ENCODE data around the gene FRS2. TPM values are rescaled to one million over a fixed set of nuclear protein-coding genes. Genes with fewer than 3 reads are reported as not detected.

The FRS2 gene
- total and polyA plus RNA-seq, 9 of the 15 experiments (the other 6 are each of a cell fraction or from before 2014, with no cell fraction given) = 1.0 to 9.1 (median 6.0) TPM

- TF ChIP-seq CBFA2T3 (IDR thresholded peaks at IDR 0.05) (peak; percentile 58), ZNF766 (CRISPR knock-in tag; conservative IDR thresholded peaks at IDR 0.05) (peak; percentile 81), DPF2 (IDR thresholded peaks at IDR 0.05) (0 out of 2 replicates have a peak, but pooled peaks have one; percentile 12), ESRRB (CRISPR knock-in tag; IDR thresholded peaks at IDR 0.05; ENCODE audit: borderline replicate concordance) (no peak), HOXB6 (CRISPR knock-in tag; IDR thresholded peaks at IDR 0.05; ENCODE audit: borderline replicate concordance) (no peak), BMI1 (IDR thresholded peaks at IDR 0.05; ENCODE audit: low read length) (no peak), NR3C1 (CRISPR knock-in tag; IDR thresholded peaks at IDR 0.05) (no peak)
Measured at GRCh38 chr12:69627501-69627900, 157.3 kb downstream of the FRS2 start (continued).

Small RNA genes within 50 kb of the gene (microRNA-seq; reads per million reads assigned to microRNA genes)
- gene MIR3913-1 (ENCODE audit: borderline microRNAs expressed) (not detected), gene MIR3913-2 (ENCODE audit: borderline microRNAs expressed) (not detected)

Small RNA genes within 50 kb of the gene (small RNA-seq; reads per million reads assigned to genes)
- gene MIR3913-1 = 1.8 reads per million, percentile 79 among the genes with 10 or more reads in this experiment

Other genes starting within 250 kb of the FRS2 start
- gene CPSF6, start 230.8 kb upstream of the FRS2 start, total RNA-seq (2014; rRNA removed) = 77.4 and 101 TPM in 2 replicates
- gene CPSF6, start 230.8 kb upstream of the FRS2 start, total RNA-seq (2014; rRNA removed; fragmentation: Illumina TruSeq; extraction: Trizol) = 77.8 and 93.5 TPM in 2 replicates
- 78.0 and 85.3 TPM in 2 replicates for gene CPSF6, start 230.8 kb upstream of the FRS2 start, total RNA-seq (2015; rRNA removed; fragmentation: Illumina TruSeq; extraction: Trizol)
- 90.3 and 99.9 TPM in 2 replicates for gene CPSF6, start 230.8 kb upstream of the FRS2 start, total RNA-seq (2021)
- 63.8 and 64.8 TPM in 2 replicates for gene CPSF6, start 230.8 kb upstream of the FRS2 start, polyA plus RNA-seq (2011; rRNA removed)
- gene CPSF6, start 230.8 kb upstream of the FRS2 start, polyA plus RNA-seq (2014; fragmentation: Illumina TruSeq; extraction: Trizol) = 69.4 and 82.3 TPM in 2 replicates
- 10 to 100 TPM; 34.3 to 50.4 TPM for gene CPSF6, start 230.8 kb upstream of the FRS2 start, polyA plus RNA-seq (2014; fragmentation: Nextera tagmentation; extraction: Ambion mirVana)
- gene CPSF6, start 230.8 kb upstream of the FRS2 start, polyA plus RNA-seq (2014; rRNA removed) = 116 and 129 TPM in 2 replicates
- gene LYZ, start 122.0 kb upstream of the FRS2 start, total RNA-seq (2014; rRNA removed) = 30.1 and 38.1 TPM in 2 replicates
- 64.1 and 64.8 TPM in 2 replicates for gene LYZ, start 122.0 kb upstream of the FRS2 start, total RNA-seq (2014; rRNA removed; fragmentation: Illumina TruSeq; extraction: Trizol)
- gene LYZ, start 122.0 kb upstream of the FRS2 start, total RNA-seq (2015; rRNA removed; fragmentation: Illumina TruSeq; extraction: Trizol) = 96.3 and 99.0 TPM in 2 replicates
- gene LYZ, start 122.0 kb upstream of the FRS2 start, total RNA-seq (2021) = 31.9 and 32.0 TPM in 2 replicates
- 35.6 and 41.2 TPM in 2 replicates for gene LYZ, start 122.0 kb upstream of the FRS2 start, polyA plus RNA-seq (2011; rRNA removed)
- 42.1 and 46.5 TPM in 2 replicates for gene LYZ, start 122.0 kb upstream of the FRS2 start, polyA plus RNA-seq (2014; fragmentation: Illumina TruSeq; extraction: Trizol)
- gene LYZ, start 122.0 kb upstream of the FRS2 start, polyA plus RNA-seq (2014; fragmentation: Nextera tagmentation; extraction: Ambion mirVana) = 10 to 100 TPM; 44.0 to 47.0 TPM
- gene LYZ, start 122.0 kb upstream of the FRS2 start, polyA plus RNA-seq (2014; rRNA removed) = 27.2 and 37.0 TPM in 2 replicates
- 39.3 and 82.5 TPM in 2 replicates for gene YEATS4, start 110.6 kb upstream of the FRS2 start, total RNA-seq (2014; rRNA removed)
- 52.9 and 62.2 TPM in 2 replicates for gene YEATS4, start 110.6 kb upstream of the FRS2 start, total RNA-seq (2014; rRNA removed; fragmentation: Illumina TruSeq; extraction: Trizol)
- gene YEATS4, start 110.6 kb upstream of the FRS2 start, total RNA-seq (2015; rRNA removed; fragmentation: Illumina TruSeq; extraction: Trizol) = 41.2 and 41.3 TPM in 2 replicates
- gene YEATS4, start 110.6 kb upstream of the FRS2 start, total RNA-seq (2021) = 33.0 and 39.2 TPM in 2 replicates
- 37.8 and 50.2 TPM in 2 replicates for gene YEATS4, start 110.6 kb upstream of the FRS2 start, polyA plus RNA-seq (2011; rRNA removed)
- gene YEATS4, start 110.6 kb upstream of the FRS2 start, polyA plus RNA-seq (2014; fragmentation: Illumina TruSeq; extraction: Trizol) = 45.2 and 49.2 TPM in 2 replicates
- 10 to 100 TPM; 25.9 to 26.3 TPM for gene YEATS4, start 110.6 kb upstream of the FRS2 start, polyA plus RNA-seq (2014; fragmentation: Nextera tagmentation; extraction: Ambion mirVana)
- 61.0 and 92.2 TPM in 2 replicates for gene YEATS4, start 110.6 kb upstream of the FRS2 start, polyA plus RNA-seq (2014; rRNA removed)
- gene CCT2, start 115.1 kb downstream of the FRS2 start, total RNA-seq (2014; rRNA removed) = 332 and 341 TPM in 2 replicates
- gene CCT2, start 115.1 kb downstream of the FRS2 start, total RNA-seq (2014; rRNA removed; fragmentation: Illumina TruSeq; extraction: Trizol) = 589 and 619 TPM in 2 replicates
- 451 and 490 TPM in 2 replicates for gene CCT2, start 115.1 kb downstream of the FRS2 start, total RNA-seq (2015; rRNA removed; fragmentation: Illumina TruSeq; extraction: Trizol)
- gene CCT2, start 115.1 kb downstream of the FRS2 start, total RNA-seq (2021) = 442 and 469 TPM in 2 replicates
- gene CCT2, start 115.1 kb downstream of the FRS2 start, polyA plus RNA-seq (2011; rRNA removed) = 505 and 738 TPM in 2 replicates
- gene CCT2, start 115.1 kb downstream of the FRS2 start, polyA plus RNA-seq (2014; fragmentation: Illumina TruSeq; extraction: Trizol) = 363 and 468 TPM in 2 replicates
- 100 to 1,000 TPM; 542 to 680 TPM for gene CCT2, start 115.1 kb downstream of the FRS2 start, polyA plus RNA-seq (2014; fragmentation: Nextera tagmentation; extraction: Ambion mirVana)
- gene CCT2, start 115.1 kb downstream of the FRS2 start, polyA plus RNA-seq (2014; rRNA removed) = 365 and 390 TPM in 2 replicates
- not detected in 2 replicates for gene LRRC10, start 140.5 kb downstream of the FRS2 start, total RNA-seq (2014; rRNA removed)
- gene LRRC10, start 140.5 kb downstream of the FRS2 start, total RNA-seq (2014; rRNA removed; fragmentation: Illumina TruSeq; extraction: Trizol) = not detected in 2 replicates
- gene LRRC10, start 140.5 kb downstream of the FRS2 start, total RNA-seq (2015; rRNA removed; fragmentation: Illumina TruSeq; extraction: Trizol) = not detected in 2 replicates
- not detected in 2 replicates for gene LRRC10, start 140.5 kb downstream of the FRS2 start, total RNA-seq (2021)
- gene LRRC10, start 140.5 kb downstream of the FRS2 start, polyA plus RNA-seq (2011; rRNA removed) = not detected in 2 replicates
- not detected in 2 replicates for gene LRRC10, start 140.5 kb downstream of the FRS2 start, polyA plus RNA-seq (2014; fragmentation: Illumina TruSeq; extraction: Trizol)
- gene LRRC10, start 140.5 kb downstream of the FRS2 start, polyA plus RNA-seq (2014; fragmentation: Nextera tagmentation; extraction: Ambion mirVana) = not detected
- 0.09 TPM in 1 of 2 replicates, not detected in the other for gene LRRC10, start 140.5 kb downstream of the FRS2 start, polyA plus RNA-seq (2014; rRNA removed)
- gene BEST3, start 228.9 kb downstream of the FRS2 start, total RNA-seq (2014; rRNA removed) = not detected in 2 replicates
- gene BEST3, start 228.9 kb downstream of the FRS2 start, total RNA-seq (2014; rRNA removed; fragmentation: Illumina TruSeq; extraction: Trizol) = not detected in 2 replicates
- not detected in 2 replicates for gene BEST3, start 228.9 kb downstream of the FRS2 start, total RNA-seq (2015; rRNA removed; fragmentation: Illumina TruSeq; extraction: Trizol)
- not detected in 2 replicates for gene BEST3, start 228.9 kb downstream of the FRS2 start, total RNA-seq (2021)
- 0.15 TPM in 1 of 2 replicates, not detected in the other for gene BEST3, start 228.9 kb downstream of the FRS2 start, polyA plus RNA-seq (2011; rRNA removed)
- not detected in 2 replicates for gene BEST3, start 228.9 kb downstream of the FRS2 start, polyA plus RNA-seq (2014; fragmentation: Illumina TruSeq; extraction: Trizol)
- not detected for gene BEST3, start 228.9 kb downstream of the FRS2 start, polyA plus RNA-seq (2014; fragmentation: Nextera tagmentation; extraction: Ambion mirVana)
- 0.08 TPM in 1 of 2 replicates, not detected in the other for gene BEST3, start 228.9 kb downstream of the FRS2 start, polyA plus RNA-seq (2014; rRNA removed)

Measured in K562 (cell line).